GM19324 (cell line): ENCODE results near the gene ADH6.
"Not testable (repeated sequence)": the region's sequence is repeated elsewhere in the genome, so short reads cannot be mapped to it uniquely, and the experiment has no call there.

Experiments used
- ATAC-seq: cut with Tn5 transposase; IDR thresholded peaks from one replicate; pipeline ENCODE4 v1.9.1; 2021; ENCODE audit warnings: mild to moderate bottlenecking, moderate library complexity; ENCODE audit not compliant: unreplicated experiment, low FRiP score

Gene ADH6

GRCh38 chr4:99219072-99219471, at the start of gene ADH6:
TSS of gene ADH6 (minus strand) at chr4:99219246. CDS start at chr4:99219152, 94 bp downstream.
- ATAC-seq: no peak

- ATAC-seq: no peak
These were observed 45.9 kb upstream of the ADH6 start for GRCh38 chr4:99264927-99265326.

- ATAC-seq: no peak
These were observed 33.7 kb upstream of the ADH6 start for GRCh38 chr4:99252746-99253145.

GRCh38 chr4:99248714-99249113, 29.7 kb upstream of the ADH6 start:
- ATAC-seq: no peak

GRCh38 chr4:99235955-99236354, 16.9 kb upstream of the ADH6 start:
- ATAC-seq: no peak

GRCh38 chr4:99234331-99235010, 15.4 kb upstream of the ADH6 start:
- ATAC-seq: no peak

GRCh38 chr4:99233397-99233796, 14.4 kb upstream of the ADH6 start:
- ATAC-seq: not testable (repeated sequence)

GRCh38 chr4:99228706-99229105, 9.7 kb upstream of the ADH6 start:
- ATAC-seq: not testable (repeated sequence)

GRCh38 chr4:99227646-99228045, 8.6 kb upstream of the ADH6 start:
- not testable (repeated sequence) for ATAC-seq

- no peak for ATAC-seq
These were observed 2.9 kb upstream of the ADH6 start for GRCh38 chr4:99221980-99222379.

GRCh38 chr4:99219479-99219878, 433 bp upstream of the ADH6 start:
- no peak for ATAC-seq

GRCh38 chr4:99215521-99215920, 3.5 kb downstream of the ADH6 start:
- no peak for ATAC-seq

- no peak for ATAC-seq
These were observed 8.3 kb downstream of the ADH6 start for GRCh38 chr4:99210789-99211188.

GRCh38 chr4:99209671-99210070, 9.4 kb downstream of the ADH6 start:
- no peak for ATAC-seq

GRCh38 chr4:99208719-99209075, 10.3 kb downstream of the ADH6 start:
- ATAC-seq: no peak

GRCh38 chr4:99207911-99208718, 10.9 kb downstream of the ADH6 start:
- no peak for ATAC-seq

GRCh38 chr4:99207069-99207743, 11.8 kb downstream of the ADH6 start:
- no peak for ATAC-seq

- ATAC-seq: no peak
These were observed 13.7 kb downstream of the ADH6 start for GRCh38 chr4:99205153-99205979.

- no peak for ATAC-seq
These were observed 16.5 kb downstream of the ADH6 start for GRCh38 chr4:99202536-99202935.

- ATAC-seq: no peak
These were observed 17.0 kb downstream of the ADH6 start for GRCh38 chr4:99202094-99202493.

- ATAC-seq: no peak
These were observed 17.4 kb downstream of the ADH6 start for GRCh38 chr4:99201690-99202089.
